Calu3 (cell line): ENCODE results near the gene VSX1. TPM values are rescaled to one million over a fixed set of nuclear protein-coding genes. Genes with fewer than 3 reads are reported as not detected.

Source experiments
- BruUV-seq: library from RNA; stranded (reverse); fragments of 400-500 nt; replicated peaks from 2 replicates; lab custom pipeline; 2021; lab: Mats Ljungman, UMichigan
- CTCF ChIA-PET: fragments of 300-600 bp; sonication (Branson Sonifier 250); formaldehyde crosslinking; loops from one replicate; lab custom pipeline; 2022; ENCODE audit warnings: antibody characterized with exemption; lab: Charles Lee
- DNase-seq: peaks from one replicate; pipeline ENCODE4 v3.0.0; 2022
- H3K27ac Mint-ChIP-seq: one replicate; pipeline ENCODE4 v1.8.0; 2022; ENCODE audit warnings: mixed read lengths; ENCODE audit not compliant: unreplicated experiment
- H3K27me3 Mint-ChIP-seq: one replicate; pipeline ENCODE4 v1.8.0; 2022; ENCODE audit warnings: mixed read lengths; ENCODE audit not compliant: unreplicated experiment
- H3K36me3 Mint-ChIP-seq: one replicate; pipeline ENCODE4 v1.8.0; 2022; ENCODE audit warnings: mild to moderate bottlenecking, moderate library complexity, mixed read lengths; ENCODE audit not compliant: insufficient read depth, unreplicated experiment
- H3K4me1 Mint-ChIP-seq: one replicate; pipeline ENCODE4 v1.8.0; 2022; ENCODE audit warnings: mild to moderate bottlenecking, low read depth, mixed read lengths; ENCODE audit not compliant: unreplicated experiment
- H3K4me3 Mint-ChIP-seq: one replicate; pipeline ENCODE4 v1.8.0; 2022; ENCODE audit warnings: mild to moderate bottlenecking, low read depth, moderate library complexity, mixed read lengths; ENCODE audit not compliant: unreplicated experiment
- H3K9me3 Mint-ChIP-seq: one replicate; pipeline ENCODE4 v1.8.0; 2022; ENCODE audit warnings: low read depth, mixed read lengths; ENCODE audit not compliant: unreplicated experiment
- CTCF ChIP-seq: fragments of 200-600 bp; IDR thresholded peaks from one replicate; pipeline ENCODE4 v1.8.0; 2022; ENCODE audit warnings: antibody characterized with exemption; ENCODE audit not compliant: unreplicated experiment
- intact Hi-C: fragments of 100-400 bp; cut with micrococcal nuclease; formaldehyde crosslinking; loops from one replicate; pipeline ENCODE4 v1.10.0; 2022; ENCODE audit not compliant: unreplicated experiment
- total RNA-seq: library from RNA; stranded (reverse); gene quantifications from 2 replicates; pipeline ENCODE4 v1.2.3, GENCODE V29; 2022

The VSX1 gene
- total RNA-seq, 1 experiment from 2014 or later = not detected

- intact Hi-C loops = no loop called here
- Mint-ChIP-seq H3K9me3 (no peaks in the 10 kb centered on the region), H3K4me3 (no peak overlapping the region), H3K4me1 (peaks cover 21% of the 10 kb centered on the region), H3K27me3 (peaks cover 13% of the 10 kb centered on the region), H3K36me3 (no peaks in the 10 kb centered on the region), H3K27ac (no peak overlapping the region)
- no peak for DNase-seq
- TF ChIP-seq CTCF = no peak
- CTCF ChIA-PET = no interaction called here
- BruUV-seq = no TSS peak
Observed at GRCh38 chr20:25073544-25073943, 8.4 kb downstream of the VSX1 start.

- CTCF ChIA-PET = no interaction called here
- Mint-ChIP-seq H3K4me1 (peaks cover 20% of the 10 kb centered on the region), H3K36me3 (no peaks in the 10 kb centered on the region), H3K27me3 (peaks cover 13% of the 10 kb centered on the region), H3K4me3 (no peak overlapping the region), H3K9me3 (no peaks in the 10 kb centered on the region), H3K27ac (no peak overlapping the region)
- BruUV-seq = no TSS peak
- intact Hi-C loops = no loop called here
- no peak for TF ChIP-seq CTCF
- DNase-seq = no peak
Observed at GRCh38 chr20:25072226-25072811, 9.6 kb downstream of the VSX1 start.

GRCh38 chr20:25071734-25072133, 10.2 kb downstream of the VSX1 start:
- intact Hi-C loops = no loop called here
- H3K27me3 Mint-ChIP-seq = peaks cover 13% of the 10 kb centered on the region

GRCh38 chr20:25070821-25071473, 11.0 kb downstream of the VSX1 start:
- Mint-ChIP-seq H3K27ac (no peak overlapping the region), H3K4me1 (peaks cover 13% of the 10 kb centered on the region), H3K4me3 (no peak overlapping the region), H3K36me3 (no peaks in the 10 kb centered on the region), H3K27me3 (peaks cover 13% of the 10 kb centered on the region), H3K9me3 (no peaks in the 10 kb centered on the region)
- CTCF ChIA-PET = no interaction called here
- no peak for DNase-seq
- BruUV-seq = no TSS peak
- intact Hi-C loops = no loop called here
- TF ChIP-seq CTCF = no peak

More at GRCh38 chr20:25071734-25072133, 10.2 kb downstream of the VSX1 start:
- no TSS peak for BruUV-seq
- H3K36me3 Mint-ChIP-seq = no peaks in the 10 kb centered on the region
- H3K4me3 Mint-ChIP-seq = no peak overlapping the region
- H3K9me3 Mint-ChIP-seq = no peaks in the 10 kb centered on the region
- H3K4me1 Mint-ChIP-seq = peaks cover 15% of the 10 kb centered on the region
- CTCF ChIA-PET = no interaction called here
- TF ChIP-seq CTCF = no peak
- no peak for DNase-seq
- H3K27ac Mint-ChIP-seq = no peak overlapping the region
